ENCODE data around the gene HTN3.
"Not testable (repeated sequence)": the region's sequence is repeated elsewhere in the genome, so short reads cannot be mapped to it uniquely, and the experiment has no call there.

The HTN3 gene

DNA sequence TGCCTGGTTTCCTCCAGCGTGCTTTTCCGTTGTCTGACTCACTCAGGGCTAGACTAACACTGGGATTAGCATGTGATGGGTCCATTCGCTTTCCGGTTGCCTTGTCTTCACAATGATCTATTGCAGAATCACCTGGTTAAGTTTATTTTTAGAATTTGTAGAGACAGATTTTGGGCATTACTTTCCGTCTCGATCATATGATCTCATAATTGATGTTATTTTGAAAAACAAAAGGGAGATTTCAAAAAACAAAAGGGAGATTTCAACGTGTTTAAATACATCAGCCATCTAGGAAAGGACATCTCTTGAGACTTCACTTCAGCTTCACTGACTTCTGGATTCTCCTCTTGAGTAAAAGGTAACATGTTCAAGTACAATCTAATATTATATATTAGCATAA, at the start of gene HTN3:
TSS of gene HTN3 (plus strand) at position 301 of the 400 bp plus-strand sequence. CDS start 2,282 bp downstream, outside the sequence.
- DNase-seq (ENCODE audit: low spot score); H3K27ac ChIP-seq; H3K4me3 ChIP-seq: not testable (repeated sequence)

DNA sequence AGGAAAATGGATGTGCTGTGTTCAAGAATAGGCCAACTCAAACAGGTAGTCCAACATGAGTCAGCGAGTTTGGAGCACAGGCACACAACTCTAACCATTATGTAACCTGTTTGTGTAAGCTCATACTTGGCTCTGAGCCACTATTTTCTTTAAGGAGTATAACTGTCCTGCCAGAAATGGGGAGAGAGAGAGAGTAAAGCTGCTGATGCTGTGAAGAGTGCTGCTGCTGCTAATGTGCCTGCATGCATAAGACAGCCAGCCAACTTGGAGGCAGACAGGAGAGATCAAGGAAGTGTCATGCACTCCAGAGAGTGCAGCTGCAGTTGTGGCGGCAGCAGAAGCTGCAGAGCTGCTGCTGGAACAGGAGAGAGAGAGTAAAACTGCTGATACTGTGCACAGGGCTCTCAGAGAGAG, 44.2 kb upstream of the HTN3 start:
- Histone ChIP-seq H3K27ac (no peak overlapping the region), H3K4me3 (no peak overlapping the region)
- DNase-seq (ENCODE audit: low spot score) = no peak
- TF ChIP-seq CTCF (IDR thresholded peaks at IDR 0.05) = no peak

GRCh38 chr4:69986663-69987062, 41.6 kb upstream of the HTN3 start:
- TF ChIP-seq CTCF (IDR thresholded peaks at IDR 0.05) = no peak
- no peak for DNase-seq (ENCODE audit: low spot score)
- H3K27ac ChIP-seq = no peak overlapping the region
- H3K4me3 ChIP-seq = no peak overlapping the region

- TF ChIP-seq CTCF (IDR thresholded peaks at IDR 0.05) = no peak
- no peak overlapping the region for H3K27ac ChIP-seq
- no peak overlapping the region for H3K4me3 ChIP-seq
- DNase-seq (ENCODE audit: low spot score) = no peak
Observed at GRCh38 chr4:69991016-69991415, 37.2 kb upstream of the HTN3 start.

DNA sequence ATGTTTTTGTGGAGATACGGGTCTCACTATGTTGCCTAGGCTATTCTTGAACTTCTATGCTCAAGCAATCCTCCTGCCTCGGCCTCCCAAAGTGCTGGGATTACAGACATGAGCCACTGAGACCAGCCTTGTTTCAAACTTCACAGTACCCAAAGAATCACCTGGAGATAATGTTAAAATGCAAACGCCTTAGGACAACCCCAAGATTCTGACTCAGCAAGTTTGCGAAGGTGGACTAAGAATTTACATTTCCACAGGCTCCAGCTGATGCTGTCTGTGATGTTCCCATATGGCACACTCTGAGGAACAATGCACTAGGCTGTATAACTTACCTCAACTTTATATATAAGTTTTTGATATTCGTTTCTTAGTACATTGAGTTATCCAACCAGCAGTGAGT, 33.5 kb upstream of the HTN3 start:
- H3K4me3 ChIP-seq = no peak overlapping the region
- no peak overlapping the region for H3K27ac ChIP-seq
- no peak for TF ChIP-seq CTCF (IDR thresholded peaks at IDR 0.05)
- no peak for DNase-seq (ENCODE audit: low spot score)

DNA sequence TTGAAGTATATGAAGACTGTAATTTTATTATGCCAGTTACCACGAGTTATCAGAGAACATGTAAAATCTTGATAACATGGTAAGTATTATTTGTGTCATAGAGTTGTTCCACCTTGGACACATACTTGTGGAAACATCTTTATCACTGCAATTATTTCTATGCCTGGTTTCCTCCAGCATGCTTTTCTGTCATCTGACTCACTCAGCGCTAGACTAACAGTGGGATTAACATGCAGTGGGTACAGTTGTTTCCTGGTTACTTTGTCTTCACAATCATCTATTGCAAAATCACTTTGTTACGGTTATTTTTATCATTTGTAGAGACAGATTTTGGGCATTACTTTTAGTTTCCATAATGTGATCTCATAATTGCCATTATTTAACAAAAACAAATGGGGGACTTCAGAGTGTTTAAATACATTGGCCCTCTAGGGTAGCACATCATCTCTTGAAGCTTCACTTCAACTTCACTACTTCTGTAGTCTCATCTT, 32.7 kb upstream of the HTN3 start, which contains the start of gene STATH:
TSS of gene STATH (plus strand) at position 441 of the 491 bp plus-strand sequence. CDS start 2,472 bp downstream, outside the sequence.
- no peak for TF ChIP-seq CTCF (IDR thresholded peaks at IDR 0.05)
- Histone ChIP-seq H3K4me3 (no peak within 1 kb of the TSS), H3K27ac (no peak within 1 kb of the TSS)
- no peak for DNase-seq (ENCODE audit: low spot score)

DNA sequence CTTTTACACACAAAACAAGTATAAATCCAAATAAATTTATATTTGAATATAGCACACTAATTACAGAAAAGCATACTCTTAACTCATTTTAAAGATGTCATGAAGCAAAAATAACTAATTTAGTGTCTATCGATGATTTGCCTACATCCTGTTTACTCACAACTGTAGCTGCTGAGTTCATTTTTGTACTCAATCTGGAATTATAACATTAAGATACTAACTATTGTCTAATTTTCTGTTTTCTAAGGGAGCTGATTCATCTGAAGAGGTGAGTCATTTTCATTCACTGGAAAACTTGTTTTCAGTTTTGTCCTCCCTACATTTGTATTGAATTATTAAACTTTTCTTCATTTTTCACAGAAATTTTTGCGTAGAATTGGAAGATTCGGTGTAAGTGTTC, 28.8 kb upstream of the HTN3 start:
- no peak for TF ChIP-seq CTCF (IDR thresholded peaks at IDR 0.05)
- no peak for DNase-seq (ENCODE audit: low spot score)
- Histone ChIP-seq H3K27ac (no peak overlapping the region), H3K4me3 (no peak overlapping the region)

DNA sequence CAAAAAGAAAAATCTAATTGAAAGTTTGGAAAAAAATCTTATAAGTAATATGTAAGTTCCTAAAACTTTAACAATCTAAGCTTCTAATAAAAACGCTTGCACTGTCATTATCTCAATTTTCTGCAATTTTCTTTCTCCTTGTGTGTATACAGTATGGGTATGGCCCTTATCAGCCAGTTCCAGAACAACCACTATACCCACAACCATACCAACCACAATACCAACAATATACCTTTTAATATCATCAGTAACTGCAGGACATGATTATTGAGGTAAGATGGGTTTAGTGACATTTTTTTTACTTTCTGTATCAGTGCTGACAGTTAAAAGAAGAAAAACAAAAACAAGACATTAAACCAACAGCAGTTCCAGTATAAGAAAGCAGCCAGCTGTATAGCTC, 27.5 kb upstream of the HTN3 start:
- H3K4me3 ChIP-seq = no peak overlapping the region
- TF ChIP-seq CTCF (IDR thresholded peaks at IDR 0.05) = no peak
- H3K27ac ChIP-seq = no peak overlapping the region
- no peak for DNase-seq (ENCODE audit: low spot score)

Measured in coronary artery (tissue), 2 donors.